Activated T-helper 17 cell treated with anti-CD3 and anti-CD28 coated beads, Interleukin-2, amount 50 U/mL, for 72 hours (primary cell): ENCODE measurements around the gene ANKUB1. TPM values are rescaled to one million over a fixed set of nuclear protein-coding genes. Genes with fewer than 3 reads are reported as not detected.
A peak's percentile ranks its signal among the peaks of the same experiment; 100 is the strongest.
"Not testable (repeated sequence)": the region's sequence is repeated elsewhere in the genome, so short reads cannot be mapped to it uniquely, and the experiment has no call there.

Experiments used
- ATAC-seq: fragments of 150-1000 bp; cut with Tn5 transposase; replicated peaks from 2 replicates; pipeline ENCODE4 v1.10.0; 2021; ENCODE audit warnings: mild to moderate bottlenecking, moderate library complexity
- H3K27ac Mint-ChIP-seq: one replicate; pipeline ENCODE4 v1.8.0; 2022; ENCODE audit warnings: mixed read lengths
- H3K27me3 Mint-ChIP-seq: one replicate; pipeline ENCODE4 v1.8.0; 2022; ENCODE audit warnings: mixed read lengths
- H3K36me3 Mint-ChIP-seq: one replicate; pipeline ENCODE4 v1.8.0; 2022; ENCODE audit warnings: low read depth, mild to moderate bottlenecking, mixed read lengths
- H3K4me1 Mint-ChIP-seq: one replicate; pipeline ENCODE4 v1.8.0; 2022; ENCODE audit warnings: mixed read lengths
- H3K4me3 Mint-ChIP-seq: one replicate; pipeline ENCODE4 v1.8.0; 2022; ENCODE audit warnings: mild to moderate bottlenecking, mixed read lengths
- H3K9me3 Mint-ChIP-seq: one replicate; pipeline ENCODE4 v1.8.0; 2022; ENCODE audit warnings: mixed read lengths
- total RNA-seq, 2 donors: library from RNA; stranded (reverse); gene quantifications; one replicate each; pipeline ENCODE4 v1.2.3, GENCODE V29; 2022

Gene ANKUB1, protein sequence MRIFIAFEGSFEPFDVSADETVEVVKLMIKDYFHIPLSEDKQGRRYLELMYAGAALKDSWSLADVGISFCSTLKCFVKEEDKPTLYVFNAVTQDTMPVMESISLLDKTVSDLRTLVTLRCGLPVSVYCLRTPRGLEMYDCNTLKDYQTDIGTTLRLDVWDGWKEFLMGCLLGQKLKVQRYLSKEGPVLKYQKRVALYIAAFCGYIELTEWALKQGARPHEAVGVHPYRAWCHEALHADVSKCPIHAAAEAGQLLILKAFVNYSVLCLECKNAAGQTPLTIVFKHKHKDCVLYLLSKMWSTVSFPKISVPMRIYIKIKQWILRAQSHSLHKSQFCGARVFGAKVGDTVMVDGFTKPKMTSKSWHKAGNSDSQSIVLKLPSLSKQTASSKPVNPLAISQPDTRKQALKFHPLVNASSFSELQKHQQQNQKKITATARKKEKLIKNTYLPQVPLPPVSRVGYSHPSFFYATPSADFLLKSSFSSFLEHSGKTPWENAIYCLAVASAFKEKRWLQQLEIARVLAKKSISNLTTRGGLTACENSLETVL
- total RNA-seq, result not detected

DNA sequence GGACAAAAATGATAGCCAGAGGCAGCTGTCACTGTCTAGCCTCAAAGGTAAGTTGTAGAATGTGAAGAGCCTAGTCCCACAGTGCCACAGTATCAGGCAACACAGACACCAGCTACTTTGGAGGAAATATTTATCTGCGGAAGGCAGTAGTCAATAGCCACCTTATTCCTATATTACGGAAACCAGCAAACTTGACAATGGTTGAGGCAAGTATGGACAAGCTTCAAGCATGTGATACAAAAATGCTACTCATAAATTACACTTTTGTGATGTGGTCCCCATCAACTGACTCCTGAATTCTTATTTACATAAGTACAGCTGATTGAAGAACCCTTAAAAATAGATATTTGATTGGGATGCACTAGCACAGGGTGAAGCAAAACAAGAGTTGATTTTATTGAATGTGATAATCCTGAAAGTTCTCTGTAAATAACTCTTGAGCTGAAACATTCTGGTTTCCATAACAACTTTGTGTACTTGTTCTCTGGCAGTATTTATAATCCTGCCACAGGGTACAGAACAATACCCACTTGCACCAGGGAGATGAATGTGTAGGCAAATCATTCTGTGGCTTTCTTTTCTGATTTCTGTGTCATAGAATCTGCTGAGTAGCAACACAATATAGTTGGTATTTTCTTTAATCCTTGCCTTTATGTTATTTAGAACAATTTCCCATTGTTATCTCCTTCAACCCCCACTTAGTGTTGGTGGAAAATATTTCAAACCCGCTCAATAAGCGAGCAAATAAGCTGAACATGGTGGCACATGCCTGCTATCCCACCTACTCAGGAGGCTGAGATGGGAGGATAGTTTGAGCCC is at the start of gene ANKUB1:
TSS of gene ANKUB1 (minus strand) at position 103 of the 819 bp plus-strand sequence. CDS start 188 bp downstream, outside the sequence.
- Mint-ChIP-seq H3K4me3 (no peak within 1 kb of the TSS), H3K27ac (no peak within 1 kb of the TSS), H3K9me3 (no peaks in the 10 kb centered on the region), H3K36me3 (no peaks in the 10 kb centered on the region), H3K4me1 (no peaks in the 10 kb centered on the region), H3K27me3 (peaks cover 23% of the 10 kb centered on the region)
- no peak for ATAC-seq

DNA sequence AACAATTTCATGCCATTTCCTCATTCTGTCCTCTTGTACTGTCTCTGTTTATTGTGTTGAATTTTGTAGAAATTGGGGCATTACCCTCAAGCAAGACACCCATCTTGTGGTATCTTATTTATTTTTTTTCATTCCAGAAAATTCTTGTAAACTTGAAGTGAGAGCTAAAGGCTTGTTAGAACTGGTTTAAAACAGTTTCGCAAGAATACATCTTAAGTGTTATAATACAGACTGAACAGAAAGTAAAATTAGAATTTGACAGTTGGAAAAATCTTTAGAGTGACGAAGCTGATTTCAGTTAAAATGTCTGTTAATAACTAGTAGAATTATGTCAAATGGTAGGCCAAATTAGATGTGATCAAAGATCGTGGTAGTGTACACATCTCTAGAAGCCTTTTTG is 47.5 kb upstream of the ANKUB1 start:
- H3K27ac Mint-ChIP-seq, result no peak overlapping the region
- H3K9me3 Mint-ChIP-seq, result peaks cover 7% of the 10 kb centered on the region
- peaks cover 19% of the 10 kb centered on the region for H3K4me1 Mint-ChIP-seq
- no peak overlapping the region for H3K4me3 Mint-ChIP-seq
- no peak for ATAC-seq
- H3K36me3 Mint-ChIP-seq, result peaks cover 19% of the 10 kb centered on the region
- H3K27me3 Mint-ChIP-seq, result no peaks in the 10 kb centered on the region

DNA sequence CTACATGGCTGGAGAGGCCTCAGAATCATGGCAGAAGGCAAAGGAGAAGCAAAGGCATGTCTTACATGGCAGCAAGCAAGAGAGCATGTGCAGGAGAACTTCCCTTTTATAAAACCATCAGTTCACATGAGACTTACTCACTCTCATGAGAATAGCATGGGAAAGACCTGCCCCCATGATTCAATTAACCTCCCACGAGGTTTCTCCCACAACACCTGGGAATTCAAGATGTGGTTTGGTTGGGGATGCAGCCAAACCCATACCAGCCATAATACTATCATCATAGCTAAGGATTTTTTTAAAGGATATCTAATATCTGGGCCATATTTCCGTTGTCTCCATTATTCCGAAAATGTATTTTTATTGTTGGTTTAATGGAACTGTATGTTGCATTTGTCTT is 47.1 kb upstream of the ANKUB1 start:
- not testable (repeated sequence) for H3K27ac Mint-ChIP-seq, ATAC-seq, H3K4me3 Mint-ChIP-seq, H3K27me3 Mint-ChIP-seq
- Mint-ChIP-seq H3K4me1 (peaks cover 19% of the 10 kb centered on the region), H3K36me3 (peaks cover 19% of the 10 kb centered on the region), H3K9me3 (peaks cover 11% of the 10 kb centered on the region)

DNA sequence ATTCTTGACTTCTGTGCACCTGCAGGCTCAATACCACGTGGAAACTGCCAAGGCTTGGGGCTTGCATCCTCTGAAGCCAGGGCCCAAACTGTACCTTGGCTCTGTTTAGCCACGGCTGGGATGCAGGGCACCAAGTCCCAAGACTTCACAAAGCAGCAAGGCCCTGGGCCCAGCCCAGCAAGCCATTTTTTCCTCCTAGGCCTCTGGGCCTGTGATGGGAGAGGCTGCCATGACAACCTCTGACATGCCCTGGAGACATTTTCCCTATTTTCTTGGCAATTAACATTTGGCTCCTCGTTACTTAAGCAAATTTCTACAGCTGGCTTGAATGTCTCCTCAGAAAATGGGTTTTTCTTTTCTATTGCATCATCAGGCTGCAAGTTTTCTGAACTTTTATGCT is 46.1 kb upstream of the ANKUB1 start:
- H3K4me3 Mint-ChIP-seq, H3K27me3 Mint-ChIP-seq, H3K27ac Mint-ChIP-seq, ATAC-seq: not testable (repeated sequence)
- Mint-ChIP-seq H3K4me1 (peaks cover 19% of the 10 kb centered on the region), H3K9me3 (peaks cover 11% of the 10 kb centered on the region), H3K36me3 (peaks cover 19% of the 10 kb centered on the region)

DNA sequence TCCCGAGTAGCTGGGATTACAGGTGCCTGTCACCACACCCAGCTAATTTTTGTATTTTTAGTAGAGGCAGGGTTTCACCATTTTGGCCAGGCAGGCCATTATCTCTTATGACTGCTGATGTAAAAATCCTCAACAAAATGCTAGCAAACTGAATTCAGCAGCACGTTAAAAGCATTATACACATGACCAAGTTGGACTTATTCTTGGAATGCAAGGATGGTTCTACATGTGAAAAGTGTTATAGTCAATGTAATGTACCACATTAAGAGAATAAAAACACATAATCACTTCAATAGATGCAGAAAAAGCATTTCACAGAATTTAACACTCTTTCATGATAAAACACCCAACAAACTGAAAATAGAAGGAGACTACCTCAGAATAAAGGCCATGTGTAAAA is 40.9 kb upstream of the ANKUB1 start:
- no peak overlapping the region for H3K4me3 Mint-ChIP-seq
- ATAC-seq, result no peak
- peaks cover 33% of the 10 kb centered on the region for H3K36me3 Mint-ChIP-seq
- H3K27me3 Mint-ChIP-seq, result no peaks in the 10 kb centered on the region
- no peak overlapping the region for H3K27ac Mint-ChIP-seq
- no peaks in the 10 kb centered on the region for H3K4me1 Mint-ChIP-seq
- peaks cover 11% of the 10 kb centered on the region for H3K9me3 Mint-ChIP-seq

DNA sequence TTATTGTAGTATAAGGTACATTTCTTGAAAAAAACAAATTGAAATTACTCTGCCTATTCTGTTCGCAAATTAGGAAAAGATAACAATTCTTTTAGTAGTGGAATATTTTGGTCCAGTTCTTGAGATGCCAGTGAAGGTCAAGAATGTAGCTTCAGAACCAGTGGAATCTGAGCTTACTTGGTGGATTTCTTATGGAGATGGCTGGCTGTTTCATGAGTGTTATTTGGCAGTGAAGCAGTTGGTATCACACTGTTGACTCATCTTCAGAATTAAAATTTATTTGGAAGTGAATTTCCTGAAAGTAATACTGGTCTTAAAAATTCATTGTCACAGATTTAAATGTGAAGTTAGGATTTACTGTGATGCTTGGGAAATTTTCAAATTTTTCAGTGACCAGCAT is 39.7 kb upstream of the ANKUB1 start:
- Mint-ChIP-seq H3K9me3 (peaks cover 5% of the 10 kb centered on the region), H3K36me3 (peaks cover 21% of the 10 kb centered on the region), H3K27ac (no peak overlapping the region), H3K27me3 (no peaks in the 10 kb centered on the region), H3K4me1 (no peaks in the 10 kb centered on the region), H3K4me3 (no peak overlapping the region)
- ATAC-seq, result no peak

DNA sequence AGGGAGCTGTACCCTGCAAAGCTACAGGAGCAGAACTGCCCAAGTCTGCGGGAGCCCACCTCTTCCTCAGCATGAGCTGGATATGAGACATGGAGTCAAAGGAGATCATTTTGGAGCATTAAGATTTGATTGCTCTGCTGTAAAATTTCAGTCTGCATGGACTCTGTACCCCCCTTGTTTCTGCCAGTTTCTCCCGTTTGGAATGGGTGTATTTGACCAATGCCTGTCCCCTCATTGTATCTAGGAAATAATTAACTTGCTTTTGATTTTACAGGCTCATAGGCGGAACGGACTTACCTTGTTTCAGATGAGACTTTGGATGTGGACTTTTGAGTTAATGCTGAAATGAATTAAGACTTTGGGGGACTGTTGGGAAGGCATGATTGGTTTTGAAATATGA is 39.0 kb upstream of the ANKUB1 start:
- ATAC-seq, result no peak
- no peak overlapping the region for H3K4me3 Mint-ChIP-seq
- no peak overlapping the region for H3K27ac Mint-ChIP-seq
- peaks cover 15% of the 10 kb centered on the region for H3K36me3 Mint-ChIP-seq
- peaks cover 5% of the 10 kb centered on the region for H3K9me3 Mint-ChIP-seq
- no peaks in the 10 kb centered on the region for H3K27me3 Mint-ChIP-seq
- H3K4me1 Mint-ChIP-seq, result no peaks in the 10 kb centered on the region

DNA sequence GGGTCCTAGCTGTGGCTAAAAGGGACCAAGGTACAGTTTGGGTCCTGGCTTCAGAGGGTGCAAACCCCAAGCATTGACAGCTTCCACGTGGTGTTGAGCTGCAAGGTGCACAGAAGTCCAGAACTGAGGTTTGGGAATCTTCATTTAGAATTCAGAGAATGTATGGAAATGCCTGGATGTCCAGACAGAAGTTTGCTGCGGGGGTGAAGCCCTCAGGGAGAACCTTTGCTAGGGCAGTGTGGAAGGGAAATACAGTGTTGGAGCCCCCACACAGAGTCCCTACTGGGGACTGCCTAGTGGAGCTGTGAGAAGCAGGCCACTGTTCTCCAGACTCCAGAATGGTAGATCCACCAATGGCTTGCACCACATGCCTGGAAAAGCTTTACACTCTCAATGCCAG is 38.5 kb upstream of the ANKUB1 start:
- H3K4me3 Mint-ChIP-seq, result no peak overlapping the region
- no peaks in the 10 kb centered on the region for H3K4me1 Mint-ChIP-seq
- H3K36me3 Mint-ChIP-seq, result peaks cover 15% of the 10 kb centered on the region
- H3K27me3 Mint-ChIP-seq, result no peaks in the 10 kb centered on the region
- H3K9me3 Mint-ChIP-seq, result peaks cover 5% of the 10 kb centered on the region
- ATAC-seq, result no peak
- H3K27ac Mint-ChIP-seq, result no peak overlapping the region

DNA sequence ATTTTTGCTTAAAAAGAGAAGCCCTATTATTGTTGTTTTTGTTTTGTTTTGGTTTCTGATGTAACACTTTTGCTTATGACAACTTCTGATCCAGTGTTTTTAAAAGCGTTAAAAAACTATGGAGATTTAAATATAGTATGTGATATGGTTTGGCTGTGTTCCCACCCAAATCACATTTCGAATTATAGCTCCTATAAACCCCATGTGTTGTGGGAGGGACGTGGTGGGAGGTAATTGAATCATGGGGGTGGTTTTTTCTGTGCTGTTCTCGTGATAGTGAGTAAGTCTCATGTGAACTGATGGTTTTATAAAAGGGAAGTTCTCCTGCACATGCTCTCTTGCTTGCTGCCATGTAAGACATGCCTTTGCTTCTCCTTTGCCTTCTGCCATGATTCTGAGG is 37.3 kb upstream of the ANKUB1 start:
- H3K9me3 Mint-ChIP-seq, H3K4me1 Mint-ChIP-seq, H3K27me3 Mint-ChIP-seq, ATAC-seq, H3K27ac Mint-ChIP-seq, H3K4me3 Mint-ChIP-seq: not testable (repeated sequence)
- peaks cover 15% of the 10 kb centered on the region for H3K36me3 Mint-ChIP-seq

DNA sequence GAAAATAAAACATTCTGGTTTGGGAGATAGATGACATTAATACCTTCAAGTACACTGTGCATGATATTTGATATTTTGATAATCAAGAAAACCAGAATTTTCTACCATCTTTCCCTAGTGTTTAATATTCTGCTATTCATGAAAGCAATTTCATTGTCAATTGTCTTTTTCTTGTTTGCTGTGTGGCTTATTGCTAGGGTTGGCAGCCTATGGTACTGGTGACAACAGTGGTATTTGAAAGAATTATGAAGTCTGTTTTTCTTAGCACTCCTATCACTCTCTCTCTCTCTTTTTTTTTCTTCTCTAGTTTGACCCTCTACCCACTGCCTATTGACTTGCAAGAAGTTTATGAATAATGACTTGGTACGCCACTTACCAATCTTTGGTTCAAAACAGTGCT is 36.0 kb upstream of the ANKUB1 start:
- Mint-ChIP-seq H3K4me1 (peaks cover 5% of the 10 kb centered on the region), H3K27ac (no peak overlapping the region), H3K9me3 (no peaks in the 10 kb centered on the region), H3K4me3 (no peak overlapping the region), H3K36me3 (peaks cover 15% of the 10 kb centered on the region), H3K27me3 (no peaks in the 10 kb centered on the region)
- no peak for ATAC-seq

DNA sequence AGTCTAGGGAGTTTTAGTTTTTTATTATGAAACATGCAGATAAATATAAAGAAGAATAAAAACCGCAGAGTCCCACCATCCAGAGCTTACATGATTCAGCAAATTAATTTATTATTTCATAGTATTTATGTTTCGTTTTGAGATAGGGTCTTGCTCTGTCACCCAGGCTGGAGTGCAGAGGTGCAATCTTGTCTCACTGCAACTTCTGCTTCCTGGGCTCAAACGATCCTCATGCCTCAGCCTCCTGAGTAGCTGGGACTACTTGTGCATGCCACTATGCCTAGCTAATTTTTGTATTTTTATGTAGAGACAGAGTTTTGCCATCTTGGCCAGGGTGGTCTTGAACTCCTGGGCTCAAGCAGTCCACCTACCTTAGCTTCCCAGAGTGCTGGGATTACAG is 34.3 kb upstream of the ANKUB1 start:
- no peak for ATAC-seq
- Mint-ChIP-seq H3K27me3 (no peaks in the 10 kb centered on the region), H3K4me3 (no peak overlapping the region), H3K4me1 (peaks cover 16% of the 10 kb centered on the region), H3K9me3 (no peaks in the 10 kb centered on the region), H3K27ac (no peak overlapping the region), H3K36me3 (peaks cover 5% of the 10 kb centered on the region)

DNA sequence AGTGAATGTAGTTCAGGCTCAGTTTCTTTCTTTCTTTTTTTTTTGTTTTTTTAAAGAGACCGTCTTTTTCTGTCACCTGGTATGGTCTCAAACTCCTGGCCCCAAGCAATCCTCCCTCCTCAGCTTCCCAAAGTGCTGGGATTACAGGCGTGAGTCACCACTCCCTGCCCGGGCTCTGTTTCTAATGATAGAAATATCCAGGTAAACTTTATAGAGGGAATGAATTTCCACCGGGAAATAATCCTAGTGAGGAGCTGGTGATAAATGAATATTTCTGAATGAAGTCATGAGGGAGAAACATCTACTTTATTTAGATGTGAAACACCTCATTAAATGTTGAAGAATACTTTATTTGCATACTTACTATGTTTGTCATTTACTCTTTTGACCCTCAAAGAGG is 27.8 kb upstream of the ANKUB1 start:
- no peak overlapping the region for H3K4me3 Mint-ChIP-seq
- no peak for ATAC-seq
- H3K27ac Mint-ChIP-seq, result no peak overlapping the region
- H3K27me3 Mint-ChIP-seq, result no peaks in the 10 kb centered on the region
- H3K4me1 Mint-ChIP-seq, result peaks cover 63% of the 10 kb centered on the region
- no peaks in the 10 kb centered on the region for H3K9me3 Mint-ChIP-seq
- H3K36me3 Mint-ChIP-seq, result peaks cover 5% of the 10 kb centered on the region

DNA sequence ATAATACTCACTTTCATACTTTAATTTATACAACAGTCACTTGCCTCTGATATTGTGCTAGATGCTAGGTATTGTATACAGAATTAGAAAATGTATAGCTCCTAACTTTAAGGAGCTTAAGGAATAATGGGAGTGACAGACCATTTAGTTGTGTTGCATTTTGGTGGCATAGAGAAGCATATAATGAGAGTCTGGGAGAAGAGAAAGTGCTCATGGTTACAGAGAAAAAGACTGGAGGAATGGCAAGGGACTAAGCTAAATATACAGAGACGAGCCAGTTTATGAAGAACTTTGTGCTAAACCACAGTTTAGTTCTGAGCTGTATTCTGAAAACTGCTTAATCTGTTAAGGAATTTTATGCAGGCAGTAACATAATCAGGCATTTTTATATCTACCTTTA is 27.1 kb upstream of the ANKUB1 start:
- H3K36me3 Mint-ChIP-seq, result peaks cover 5% of the 10 kb centered on the region
- H3K27me3 Mint-ChIP-seq, result no peaks in the 10 kb centered on the region
- H3K27ac Mint-ChIP-seq, result no peak overlapping the region
- H3K4me3 Mint-ChIP-seq, result no peak overlapping the region
- H3K4me1 Mint-ChIP-seq, result peaks cover 67% of the 10 kb centered on the region
- no peak for ATAC-seq
- H3K9me3 Mint-ChIP-seq, result no peaks in the 10 kb centered on the region

DNA sequence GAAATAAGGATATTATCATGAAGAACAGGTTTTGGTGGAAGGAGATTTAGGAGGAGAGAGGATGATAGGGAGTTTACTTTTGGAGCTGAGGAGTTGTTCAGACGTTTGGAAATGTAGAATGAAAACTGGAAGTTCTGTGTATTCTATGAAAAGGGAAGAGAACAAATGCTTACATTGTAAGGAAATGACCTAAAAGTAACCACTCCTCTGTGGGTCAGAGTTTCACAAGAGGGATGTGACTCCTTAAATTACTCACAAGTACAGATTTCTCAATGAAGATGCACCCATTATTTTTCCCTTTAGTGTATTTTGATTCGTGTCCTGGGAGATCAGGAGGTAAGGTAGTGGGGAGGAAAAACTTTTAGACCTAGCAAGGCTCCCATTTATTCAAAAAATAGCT is 24.6 kb upstream of the ANKUB1 start:
- no peak for ATAC-seq
- Mint-ChIP-seq H3K4me1 (peaks cover 54% of the 10 kb centered on the region), H3K4me3 (peak overlapping the region; percentile 97), H3K27me3 (no peaks in the 10 kb centered on the region), H3K36me3 (peaks cover 5% of the 10 kb centered on the region), H3K9me3 (no peaks in the 10 kb centered on the region), H3K27ac (peak overlapping the region; percentile 12)

DNA sequence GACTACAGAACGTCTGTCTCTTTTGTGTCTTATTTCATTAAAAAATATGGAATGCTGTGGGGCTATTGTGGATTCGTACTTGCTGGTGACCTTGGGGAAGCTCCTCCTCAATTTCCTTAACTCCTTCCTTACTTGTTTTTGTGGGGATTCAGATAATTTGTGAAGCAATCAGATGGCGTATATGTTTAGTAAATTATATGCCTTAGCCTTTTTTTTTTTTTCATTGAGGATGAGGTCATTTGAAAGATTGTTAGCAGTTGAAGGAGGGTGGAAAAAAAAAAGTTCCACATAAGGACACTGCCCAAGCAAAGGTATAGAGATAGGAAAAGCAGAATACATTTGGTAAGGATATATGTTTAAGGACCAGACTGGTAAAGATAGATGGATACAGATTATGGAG is 24.0 kb upstream of the ANKUB1 start:
- H3K36me3 Mint-ChIP-seq, result peaks cover 5% of the 10 kb centered on the region
- H3K4me1 Mint-ChIP-seq, result peaks cover 49% of the 10 kb centered on the region
- H3K27me3 Mint-ChIP-seq, result no peaks in the 10 kb centered on the region
- ATAC-seq, result no peak
- no peaks in the 10 kb centered on the region for H3K9me3 Mint-ChIP-seq
- H3K27ac Mint-ChIP-seq, result peak overlapping the region; percentile 12
- peak overlapping the region; percentile 97 for H3K4me3 Mint-ChIP-seq
